Natural killer cell (primary cell): ENCODE measurements around the gene NFYC. TPM values are rescaled to one million over a fixed set of nuclear protein-coding genes. Genes with fewer than 3 reads are reported as not detected.

Source experiments
- ATAC-seq, 3 donors: fragments of 150-1000 bp in 2 of 3; fragments of 200-7000 bp in 1 of 3; cut with Tn5 transposase; 1 replicate in 1 of 3; 2 replicates in 2 of 3; pipeline ENCODE4 v1.10.0; 2021; ENCODE audit warnings: mild to moderate bottlenecking in 2 of 3, moderate library complexity in 2 of 3
- DNase-seq, 2 donors: peaks; one replicate each; pipeline versions ENCODE4 v3.0.0 to v3.0.0-alpha.2; 2013 to 2021; ENCODE audit warnings: mixed read lengths in 1 of 2
- H3K27ac ChIP-seq: one replicate; pipeline ENCODE4 v1.5.1; 2013; ENCODE audit warnings: mild to moderate bottlenecking, low read length
- H3K27me3 ChIP-seq: one replicate; pipeline ENCODE4 v1.6.1; 2013; ENCODE audit warnings: low read length; ENCODE audit not compliant: control insufficient read depth, insufficient read depth
- H3K36me3 ChIP-seq: one replicate; pipeline ENCODE4 v1.6.1; 2013; ENCODE audit warnings: low read length; ENCODE audit not compliant: control insufficient read depth, insufficient read depth
- H3K4me1 ChIP-seq: one replicate; pipeline ENCODE4 v1.6.1; 2013; ENCODE audit warnings: low read length; ENCODE audit not compliant: control insufficient read depth, insufficient read depth
- H3K4me3 ChIP-seq: one replicate; pipeline ENCODE4 v1.5.1; 2013; ENCODE audit warnings: low read length
- H3K9me3 ChIP-seq: one replicate; pipeline ENCODE4 v1.6.1; 2013; ENCODE audit warnings: low read length; ENCODE audit not compliant: control insufficient read depth, insufficient read depth
- H3K27ac Mint-ChIP-seq, 2 donors: one replicate each; pipeline ENCODE4 v1.8.0; 2022; ENCODE audit warnings: mild to moderate bottlenecking in 2 of 2, mixed read lengths in 2 of 2, moderate library complexity in 1 of 2
- H3K27me3 Mint-ChIP-seq, 2 donors: one replicate each; pipeline ENCODE4 v1.8.0; 2022; ENCODE audit warnings: low read depth in 2 of 2, mixed read lengths in 2 of 2
- H3K36me3 Mint-ChIP-seq: one replicate; pipeline ENCODE4 v1.8.0; 2022; ENCODE audit warnings: mixed read lengths
- H3K4me1 Mint-ChIP-seq, 2 donors: one replicate each; pipeline ENCODE4 v1.8.0; 2022; ENCODE audit warnings: mixed read lengths in 2 of 2
- H3K4me3 Mint-ChIP-seq: one replicate; pipeline ENCODE4 v1.8.0; 2022; ENCODE audit warnings: mild to moderate bottlenecking, moderate library complexity, mixed read lengths
- H3K9me3 Mint-ChIP-seq, 2 donors: one replicate each; pipeline ENCODE4 v1.8.0; 2022; ENCODE audit warnings: mixed read lengths in 2 of 2
- CTCF ChIP-seq: fragments of 200-600 bp; IDR thresholded peaks from one replicate; pipeline ENCODE4 v1.8.0; 2022; ENCODE audit warnings: antibody characterized with exemption
- WGBS: methylation state at CpG from one replicate; pipeline ENCODE4 v1.1.7; 2013; ENCODE audit warnings: missing lambda C conversion rate; ENCODE audit not compliant: insufficient coverage; 5-methylcytosine and 5-hydroxymethylcytosine counted together
- intact Hi-C: fragments of 100-400 bp; cut with micrococcal nuclease; formaldehyde crosslinking; loops from one replicate; pipeline ENCODE4 v1.14.2; 2022
- total RNA-seq, 4 donors: library from RNA; stranded (reverse); fragments of 120-200 nt in 1 of 4; gene quantifications; one replicate each; pipeline versions ENCODE4 v1.2.3 to v1.2.4, GENCODE V29; 2013 to 2022

The NFYC gene
- total RNA-seq, 3 donors from 2014 or later (not counting 1 experiment from before 2014, with no cell fraction given) = 38.7 to 60.4 (median 48.5) TPM

GRCh38 chr1:40794048-40794447 lies 102.5 kb downstream of the NFYC start:
- no peak overlapping the region for H3K4me3 ChIP-seq
- H3K9me3 Mint-ChIP-seq = no peaks in the 10 kb centered on the region
- WGBS = 92% methylated on average over 4 of the region's 4 CpGs
- H3K27me3 ChIP-seq = no peaks in the 10 kb centered on the region
- ATAC-seq (no peak), DNase-seq (no peak)
- no peaks in the 10 kb centered on the region for H3K9me3 ChIP-seq
- intact Hi-C loops = no loop called here
- TF ChIP-seq CTCF = no peak
- no peaks in the 10 kb centered on the region for H3K36me3 ChIP-seq
- peaks cover 0 to 4% of the 10 kb centered on the region in 2 donors for H3K4me1 Mint-ChIP-seq
- no peaks in the 10 kb centered on the region for H3K4me1 ChIP-seq
- H3K27me3 Mint-ChIP-seq = peaks cover 0 to 7% of the 10 kb centered on the region in 2 donors
- no peak overlapping the region for H3K4me3 Mint-ChIP-seq
- no peak overlapping the region for H3K27ac Mint-ChIP-seq
- no peak overlapping the region for H3K27ac ChIP-seq
- no peaks in the 10 kb centered on the region for H3K36me3 Mint-ChIP-seq

- no peaks in the 10 kb centered on the region for H3K36me3 ChIP-seq
- DNase-seq (peak in 1 of 2 donors; percentile 58), ATAC-seq (no peak)
- no peaks in the 10 kb centered on the region for H3K9me3 Mint-ChIP-seq
- H3K9me3 ChIP-seq = no peaks in the 10 kb centered on the region
- intact Hi-C loops = no loop called here
- no peak overlapping the region for H3K27ac Mint-ChIP-seq
- H3K4me3 ChIP-seq = no peak overlapping the region
- no peak overlapping the region for H3K27ac ChIP-seq
- H3K27me3 Mint-ChIP-seq = peaks cover 0 to 5% of the 10 kb centered on the region in 2 donors
- TF ChIP-seq CTCF = no peak
- H3K36me3 Mint-ChIP-seq = no peaks in the 10 kb centered on the region
- H3K4me3 Mint-ChIP-seq = no peak overlapping the region
- no peaks in the 10 kb centered on the region for H3K27me3 ChIP-seq
- peaks cover 0 to 4% of the 10 kb centered on the region in 2 donors for H3K4me1 Mint-ChIP-seq
- no peaks in the 10 kb centered on the region for H3K4me1 ChIP-seq
- WGBS = 72% methylated on average over 9 of the region's 10 CpGs
Measured at GRCh38 chr1:40794974-40795715, 103.6 kb downstream of the NFYC start.

GRCh38 chr1:40795811-40796586 lies 104.5 kb downstream of the NFYC start:
- Mint-ChIP-seq H3K27ac (no peak overlapping the region), H3K27me3 (peaks cover 0 to 5% of the 10 kb centered on the region in 2 donors)
- no peak overlapping the region for H3K27ac ChIP-seq

More at GRCh38 chr1:40795811-40796586, 104.5 kb downstream of the NFYC start:
- Histone ChIP-seq H3K9me3 (no peaks in the 10 kb centered on the region), H3K4me1 (peaks cover 4% of the 10 kb centered on the region), H3K4me3 (no peak overlapping the region), H3K27me3 (no peaks in the 10 kb centered on the region), H3K36me3 (no peaks in the 10 kb centered on the region)
- ATAC-seq (no peak), DNase-seq (peak in 1 of 2 donors; percentile 45)
- H3K4me3 Mint-ChIP-seq = no peak overlapping the region
- WGBS = 61% methylated on average over 12 of the region's 13 CpGs
- no peaks in the 10 kb centered on the region for H3K9me3 Mint-ChIP-seq
- H3K36me3 Mint-ChIP-seq = no peaks in the 10 kb centered on the region
- intact Hi-C loops = no loop called here
- peaks cover 6 to 10% of the 10 kb centered on the region in 2 donors for H3K4me1 Mint-ChIP-seq
- TF ChIP-seq CTCF = no peak
